Gastrocnemius medialis (tissue), 4 donors: ENCODE measurements around the gene SHTN1. TPM values are rescaled to one million over a fixed set of nuclear protein-coding genes. Genes with fewer than 3 reads are reported as not detected.

ENCODE experiments used
- ATAC-seq, 2 donors: fragments of 150-250 bp; one replicate each; pipeline ENCODE4 v1.9.1; 2016
- DNase-seq, 2 donors: peaks; one replicate each; pipeline ENCODE4 v3.0.0-alpha.2; 2019
- H3K27ac ChIP-seq, 4 donors: fragments of 200-600 bp; sonication (generic); 1 replicate in 1 of 4; 2 replicates in 3 of 4; pipeline ENCODE4 v1.5.1; 2016 to 2018; ENCODE audit warnings: mild to moderate bottlenecking in 2 of 4, moderate library complexity in 1 of 4
- H3K27me3 ChIP-seq, 3 donors: fragments of 200-600 bp; sonication (generic) in 2 of 3; 1 replicate in 1 of 3; 2 replicates in 2 of 3; pipeline versions ENCODE4 v1.5.1 to v1.6.0; 2016 to 2019; ENCODE audit warnings: mild to moderate bottlenecking in 1 of 3, moderate library complexity in 1 of 3
- H3K36me3 ChIP-seq, 2 donors: fragments of 200-600 bp; sonication (generic) in 1 of 2; one replicate each; pipeline ENCODE4 v1.5.1; 2017 to 2018
- H3K4me1 ChIP-seq, 2 donors: fragments of 200-600 bp; sonication (generic) in 1 of 2; one replicate each; pipeline ENCODE4 v1.5.1; 2016 to 2017; ENCODE audit warnings: mild to moderate bottlenecking in 2 of 2
- H3K4me3 ChIP-seq, 4 donors: fragments of 200-600 bp; sonication (generic) in 3 of 4; 1 replicate in 1 of 4; 2 replicates in 3 of 4; pipeline ENCODE4 v1.5.1; 2016 to 2019; ENCODE audit warnings: mild to moderate bottlenecking in 2 of 4
- H3K9me3 ChIP-seq, 3 donors: fragments of 200-600 bp; sonication (generic) in 2 of 3; 1 replicate in 1 of 3; 2 replicates in 2 of 3; pipeline ENCODE4 v1.5.1; 2016 to 2019
- CTCF ChIP-seq, 5 experiments: fragments of 450-650 bp in 3 of 5; fragments of 200-600 bp in 2 of 5; sonication (generic) in 2 of 5; IDR thresholded peaks in 4 of 5; conservative IDR thresholded peaks in 1 of 5; 1 replicate in 4 of 5; 2 replicates in 1 of 5; pipeline ENCODE4 v1.5.1; 2016 to 2019; ENCODE audit warnings: antibody characterized with exemption in 5 of 5, mild to moderate bottlenecking in 3 of 5, moderate library complexity in 3 of 5
- POLR2A ChIP-seq, 2 donors: fragments of 450-650 bp; IDR thresholded peaks; one replicate each; pipeline ENCODE4 v1.6.1; 2017; ENCODE audit warnings: antibody characterized with exemption in 2 of 2, mild to moderate bottlenecking in 2 of 2, moderate library complexity in 2 of 2
- in situ Hi-C, 4 donors: fragments of 200-750 bp; cut with MboI; loops; one replicate each; pipeline versions ENCODE4 v1.15.0 to v1.8.0; 2017; ENCODE audit warnings: low sequenced_read_pairs in 4 of 4
- intact Hi-C: fragments of 100-400 bp; cut with DNase I; formaldehyde crosslinking; loops from one replicate; pipeline ENCODE4 v1.15.1; 2023; ENCODE audit warnings: low total_unique reads
- total RNA-seq, 4 donors: library from RNA; depleted of rRNA; stranded (reverse); fragments of >200 nt; gene quantifications; one replicate each; pipeline versions ENCODE4 v1.1.0 to v1.2.3, GENCODE V29; 2016

Gene SHTN1
- total RNA-seq, 4 donors from 2014 or later, result 0.73 to 2.2 (median 1.0) TPM

- Histone ChIP-seq H3K36me3 (no peaks in the 10 kb centered on the region), H3K27ac (no peak overlapping the region), H3K9me3 (no peaks in the 10 kb centered on the region), H3K4me1 (peaks cover 0 to 9% of the 10 kb centered on the region in 2 donors), H3K4me3 (peak overlapping the region; percentile 47 to 59 (median 51)), H3K27me3 (peaks cover 14 to 27% (median 18%) of the 10 kb centered on the region in 3 donors)
- TF ChIP-seq POLR2A (IDR thresholded peaks at IDR 0.05), result no peak
- no peak for TF ChIP-seq CTCF (IDR thresholded peaks at IDR 0.05 in 4 of 5, conservative IDR thresholded peaks at IDR 0.05 in 1 of 5)
- intact Hi-C loops, result no loop called here
- DNase-seq (no peak), ATAC-seq (no peak)
- in situ Hi-C loops, result no loop called here
Observed at GRCh38 chr10:116848944-116849247, 156.1 kb downstream of the SHTN1 start.

DNA sequence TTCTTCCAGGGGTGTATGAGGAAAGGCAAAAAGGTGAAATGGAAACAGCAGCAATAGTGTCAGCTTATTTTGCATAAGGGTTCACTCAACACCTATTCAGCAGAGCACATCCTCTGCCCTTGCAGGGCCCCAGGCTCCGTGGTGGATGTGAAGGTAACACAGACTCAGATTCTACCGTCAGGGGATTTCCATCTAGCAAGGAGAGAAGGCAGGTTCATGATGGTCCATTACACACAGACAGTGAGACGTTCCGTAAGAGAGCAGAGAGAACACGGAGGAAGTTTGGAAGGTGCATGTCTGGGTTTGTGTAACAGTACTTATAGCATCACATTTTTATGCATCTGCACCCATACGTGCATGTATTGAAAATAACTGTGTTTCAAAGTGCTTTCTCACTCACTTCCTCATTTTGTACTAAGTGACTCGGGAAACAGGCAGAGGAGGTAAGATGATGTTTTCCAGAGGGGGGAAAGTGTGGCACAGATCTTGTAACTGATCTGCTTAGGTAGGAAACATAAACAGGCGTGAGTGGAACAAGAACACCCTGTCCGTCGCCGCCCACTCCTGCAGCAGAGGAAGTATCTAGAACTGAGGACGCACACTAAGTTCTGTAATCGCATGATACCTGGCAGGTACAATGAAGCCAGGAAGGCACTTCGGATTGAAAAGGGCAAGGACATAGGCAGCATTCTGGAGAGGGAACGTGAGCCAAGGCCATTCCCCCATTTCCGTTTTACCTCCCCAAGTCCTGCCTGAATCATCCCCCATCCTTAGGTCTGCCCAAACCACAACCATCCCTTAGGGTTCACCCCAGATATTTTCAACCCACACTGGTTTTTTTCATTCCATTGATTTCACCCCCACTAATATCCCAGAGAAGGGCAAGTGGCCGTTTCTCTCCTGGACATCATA, 156.7 kb downstream of the SHTN1 start:
- Histone ChIP-seq H3K27me3 (peaks cover 14 to 27% (median 18%) of the 10 kb centered on the region in 3 donors), H3K4me1 (peaks cover 0 to 9% of the 10 kb centered on the region in 2 donors), H3K27ac (no peak overlapping the region), H3K36me3 (no peaks in the 10 kb centered on the region), H3K9me3 (no peaks in the 10 kb centered on the region), H3K4me3 (peak overlapping the region in 3 of 4 donors; percentile 47 to 59 (median 52))
- DNase-seq (no peak), ATAC-seq (no peak)
- intact Hi-C loops (no loop called here), in situ Hi-C loops (no loop called here)
- no peak for TF ChIP-seq POLR2A (IDR thresholded peaks at IDR 0.05)

DNA sequence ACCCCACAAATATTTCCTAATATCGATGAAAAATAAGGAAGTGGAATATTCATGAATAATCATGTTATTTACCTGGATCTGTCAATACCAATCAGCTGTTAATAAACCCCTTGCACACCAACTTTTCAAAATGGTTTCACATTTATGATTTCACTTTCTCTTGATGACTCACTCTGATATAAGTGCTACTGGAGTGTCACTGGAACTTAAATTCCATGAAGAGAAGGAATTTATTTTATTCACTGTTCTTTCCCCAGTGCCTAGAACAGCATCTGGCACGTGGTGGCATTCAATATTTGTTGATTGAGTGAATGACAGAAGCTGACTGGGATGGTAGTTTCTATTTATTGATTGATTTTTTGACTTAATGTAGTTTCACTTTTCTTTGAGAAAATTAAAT, 159.2 kb downstream of the SHTN1 start:
- no peaks in the 10 kb centered on the region for H3K9me3 ChIP-seq
- H3K27ac ChIP-seq, result no peak overlapping the region
- in situ Hi-C loops, result no loop called here
- TF ChIP-seq POLR2A (IDR thresholded peaks at IDR 0.05) (no peak), CTCF (IDR thresholded peaks at IDR 0.05 in 4 of 5, conservative IDR thresholded peaks at IDR 0.05 in 1 of 5) (no peak)
- DNase-seq, result no peak
- H3K4me3 ChIP-seq, result no peak overlapping the region
- no peak for ATAC-seq
- H3K36me3 ChIP-seq, result no peaks in the 10 kb centered on the region
- intact Hi-C loops, result no loop called here
- H3K4me1 ChIP-seq, result peaks cover 0 to 9% of the 10 kb centered on the region in 2 donors
- peaks cover 12 to 22% (median 14%) of the 10 kb centered on the region in 3 donors for H3K27me3 ChIP-seq

DNA sequence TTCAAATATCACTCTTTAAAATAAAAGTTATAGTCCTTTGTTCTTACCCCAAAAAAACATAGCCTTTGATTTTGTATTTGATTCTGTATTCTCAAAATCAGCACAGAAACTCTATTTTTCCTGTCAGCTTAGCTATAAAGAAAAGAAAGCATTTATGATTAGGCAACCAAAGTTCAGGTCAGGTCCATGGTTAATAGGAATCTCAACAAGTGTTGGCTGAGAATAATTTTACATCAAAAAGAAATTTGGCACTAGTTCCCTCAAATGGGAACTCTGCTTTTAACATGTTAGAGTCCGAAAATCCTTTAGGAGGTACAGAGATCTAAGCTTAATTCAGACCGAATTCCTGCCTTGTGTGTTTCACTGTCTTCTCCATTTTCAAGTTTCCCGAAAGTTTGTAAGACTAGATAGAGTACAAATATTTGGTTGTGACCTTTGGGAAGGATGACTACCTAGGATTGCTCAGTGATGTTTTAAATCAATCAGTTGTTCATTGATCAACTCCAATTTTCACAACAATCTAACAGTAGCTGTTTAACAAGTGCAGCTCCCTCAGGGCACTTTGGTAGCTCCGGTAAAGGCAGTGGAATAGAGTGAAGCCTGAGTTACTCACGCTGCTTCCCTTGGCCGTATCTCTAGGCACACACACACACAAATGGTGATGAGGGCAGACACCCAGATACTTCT, 164.5 kb downstream of the SHTN1 start:
- ATAC-seq (no peak), DNase-seq (no peak)
- TF ChIP-seq CTCF (IDR thresholded peaks at IDR 0.05 in 4 of 5, conservative IDR thresholded peaks at IDR 0.05 in 1 of 5), result no peak
- no peak for TF ChIP-seq POLR2A (IDR thresholded peaks at IDR 0.05)
- H3K4me3 ChIP-seq, result no peak overlapping the region
- no peaks in the 10 kb centered on the region for H3K4me1 ChIP-seq
- H3K36me3 ChIP-seq, result no peaks in the 10 kb centered on the region
- no peaks in the 10 kb centered on the region for H3K9me3 ChIP-seq
- H3K27me3 ChIP-seq, result no peaks in the 10 kb centered on the region
- intact Hi-C loops (no loop called here), in situ Hi-C loops (no loop called here)
- H3K27ac ChIP-seq, result no peak overlapping the region

GRCh38 chr10:116838143-116838725, 166.8 kb downstream of the SHTN1 start:
- no peaks in the 10 kb centered on the region for H3K36me3 ChIP-seq
- no peak overlapping the region for H3K4me3 ChIP-seq
- H3K27ac ChIP-seq, result no peak overlapping the region
- TF ChIP-seq CTCF (IDR thresholded peaks at IDR 0.05 in 4 of 5, conservative IDR thresholded peaks at IDR 0.05 in 1 of 5) (no peak), POLR2A (IDR thresholded peaks at IDR 0.05) (no peak)
- intact Hi-C loops, result no loop called here
- in situ Hi-C loops, result no loop called here
- no peak for DNase-seq
- H3K27me3 ChIP-seq, result no peaks in the 10 kb centered on the region
- H3K4me1 ChIP-seq, result no peaks in the 10 kb centered on the region
- no peak for ATAC-seq
- H3K9me3 ChIP-seq, result no peaks in the 10 kb centered on the region
